HG03060 (cell line): ENCODE results near the gene DAB2IP.

ENCODE experiments used
- ATAC-seq: cut with Tn5 transposase; IDR thresholded peaks from one replicate; pipeline ENCODE4 v1.9.1; 2021; ENCODE audit warnings: low read depth, moderate number of reproducible peaks; ENCODE audit not compliant: unreplicated experiment

Gene DAB2IP

DNA sequence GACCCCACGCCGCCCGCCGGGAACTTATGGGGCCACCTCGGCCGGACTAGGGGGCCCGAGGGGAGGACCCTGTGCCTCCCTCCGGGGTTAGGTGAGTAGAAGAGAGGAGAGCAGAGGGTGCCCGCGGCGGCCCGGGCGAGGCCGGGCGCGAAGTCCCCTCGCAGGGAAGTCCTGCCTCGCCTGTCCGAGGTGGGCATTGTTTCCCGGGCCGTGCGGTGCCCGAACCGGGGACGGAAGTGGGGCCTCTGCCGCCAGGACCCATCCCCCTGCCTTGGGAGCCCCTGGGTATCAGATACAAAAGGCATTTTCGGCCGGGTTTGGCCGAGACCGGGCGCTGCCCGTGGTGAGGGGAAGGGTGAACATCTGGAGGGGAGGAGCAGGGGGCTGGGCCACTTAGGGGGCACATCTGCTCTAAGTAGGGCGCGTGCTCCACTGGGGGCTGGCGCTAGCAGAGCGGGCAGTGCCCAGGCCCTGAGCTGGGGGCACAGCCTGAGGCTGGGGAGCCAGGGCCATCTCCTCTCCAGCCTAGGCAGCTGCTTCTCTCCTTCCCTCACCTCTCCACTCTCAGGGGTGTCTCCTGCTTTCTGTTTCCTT is 48.2 kb downstream of the DAB2IP start:
- no peak for ATAC-seq

DNA sequence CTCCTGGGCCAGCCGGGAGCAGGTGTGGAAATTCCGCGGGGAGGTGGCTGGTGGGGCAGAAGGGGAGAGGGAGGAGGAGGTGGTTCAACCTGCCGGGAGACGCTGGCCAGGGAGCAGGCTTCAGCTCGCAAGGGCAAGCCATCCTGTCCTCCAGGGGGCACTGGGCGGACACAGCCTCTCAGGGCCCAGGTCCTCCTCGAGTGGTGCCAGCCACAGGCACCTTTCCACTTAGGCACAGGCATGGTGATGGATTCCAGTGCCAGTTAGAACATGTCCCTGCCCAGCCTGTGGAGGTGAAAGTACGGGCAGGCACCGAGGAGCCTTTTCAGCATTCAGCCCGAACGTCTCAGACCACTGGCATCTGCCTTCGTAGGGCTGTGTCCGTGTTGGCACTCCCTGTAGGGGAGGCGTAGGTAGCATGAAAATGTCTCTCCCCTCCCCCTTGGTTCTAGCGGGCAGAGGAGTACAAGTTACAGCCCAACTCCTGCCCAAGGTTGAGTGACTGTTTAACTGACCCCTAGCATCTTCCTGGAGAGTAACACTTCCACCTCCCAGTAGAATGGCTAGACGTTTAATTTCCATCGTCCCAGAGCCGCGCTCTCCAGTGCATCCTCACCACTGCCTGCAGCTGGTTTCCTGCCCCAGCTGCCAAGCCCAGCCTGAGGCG is 48.9 kb downstream of the DAB2IP start:
- ATAC-seq, result no peak

GRCh38 chr9:121700832-121701419 is 49.5 kb downstream of the DAB2IP start:
- ATAC-seq, result no peak

- no peak for ATAC-seq
Observed at GRCh38 chr9:121701736-121702261, 50.4 kb downstream of the DAB2IP start.

DNA sequence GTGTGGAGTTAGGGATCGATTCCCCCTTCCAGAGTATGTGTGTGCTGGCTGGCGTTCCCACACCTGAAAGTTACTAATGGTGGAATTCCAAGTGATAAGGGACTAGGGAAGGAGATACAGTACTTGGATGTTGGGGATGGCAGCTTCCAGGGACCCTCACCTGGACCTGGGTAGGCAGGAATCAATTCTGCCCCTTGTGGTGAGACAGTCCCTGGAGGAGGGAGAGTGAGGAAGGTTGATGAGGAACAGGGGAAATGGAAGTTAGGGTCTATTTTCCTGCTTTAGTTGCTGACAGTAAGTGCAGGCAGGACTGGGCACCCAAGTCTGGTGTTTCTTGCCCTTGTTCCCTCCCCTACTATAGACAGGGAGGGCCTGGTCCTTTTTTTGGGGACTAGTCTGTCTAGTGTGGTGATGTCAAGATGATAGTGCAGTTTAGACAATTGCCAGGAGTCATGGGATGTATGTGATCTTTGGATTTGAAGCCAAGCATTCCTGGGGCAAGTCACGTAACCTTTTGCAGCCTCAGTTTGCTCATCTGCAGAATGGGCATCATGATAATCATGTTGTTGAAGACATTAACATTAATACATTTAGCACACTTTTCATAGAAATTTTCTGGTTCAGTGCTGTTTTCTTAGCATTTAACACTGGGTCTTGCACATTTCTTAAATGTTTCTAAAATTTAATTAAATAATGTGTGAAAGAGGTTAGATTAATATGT is 51.7 kb downstream of the DAB2IP start:
- no peak for ATAC-seq

- no peak for ATAC-seq
Observed at GRCh38 chr9:121704281-121704680, 52.8 kb downstream of the DAB2IP start.

- no peak for ATAC-seq
Observed at GRCh38 chr9:121706149-121706750, 54.8 kb downstream of the DAB2IP start.

- ATAC-seq, result peak; percentile 68
Observed at GRCh38 chr9:121707477-121708424, 56.3 kb downstream of the DAB2IP start.

DNA sequence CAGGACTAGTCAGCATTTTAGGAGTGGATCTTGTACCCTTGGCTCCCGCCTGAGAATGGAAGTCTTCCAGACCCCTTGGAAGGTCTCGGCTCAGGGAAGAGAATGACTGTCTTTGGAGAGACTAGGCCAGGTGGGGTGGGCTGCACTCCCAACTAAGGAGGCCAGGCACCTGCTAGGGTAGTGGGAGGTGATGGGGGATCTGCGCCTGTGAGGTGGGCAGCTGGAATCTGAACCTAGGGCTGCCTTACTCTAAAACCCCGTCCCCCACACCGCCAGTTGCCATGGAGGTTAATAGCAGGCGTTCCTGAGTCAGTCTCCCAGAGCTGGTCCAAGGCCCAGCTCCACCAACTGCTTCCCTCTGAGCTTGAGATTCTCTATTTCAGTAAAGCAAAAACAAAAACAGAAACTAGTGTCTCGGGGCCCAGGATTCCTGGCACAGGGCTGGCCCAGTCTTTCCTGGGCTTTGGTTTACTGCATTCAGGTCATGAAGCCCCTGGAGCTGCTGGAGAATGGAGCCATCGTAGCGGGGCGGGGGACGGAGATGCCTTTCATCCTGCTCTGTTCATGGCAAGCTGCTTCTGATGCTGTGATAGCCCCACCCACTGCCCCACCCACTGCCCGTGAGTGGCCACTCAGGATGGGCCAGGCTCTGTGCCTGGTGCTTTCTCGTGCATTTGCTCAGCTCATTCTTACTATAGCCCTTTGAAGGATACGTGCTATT is 57.5 kb downstream of the DAB2IP start:
- no peak for ATAC-seq

DNA sequence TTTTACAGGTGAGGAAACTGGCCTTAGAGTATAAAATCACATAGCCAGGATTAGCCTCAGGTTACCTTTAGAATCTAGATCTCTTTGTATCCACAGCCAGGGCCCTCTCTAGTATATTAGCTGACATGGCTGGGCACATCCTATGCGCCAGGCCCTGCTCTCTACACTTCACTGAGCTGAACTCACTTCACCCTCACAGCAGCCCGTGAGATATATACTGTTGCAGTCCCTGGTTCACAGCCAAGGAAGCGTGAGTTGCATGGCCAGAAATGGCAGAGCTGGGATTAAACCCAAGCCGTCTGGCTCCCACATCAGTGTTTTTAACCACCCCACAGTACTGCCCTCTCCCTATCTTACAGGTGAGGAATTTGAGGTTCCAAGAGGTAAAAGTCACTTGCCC is 58.4 kb downstream of the DAB2IP start:
- ATAC-seq, result no peak

DNA sequence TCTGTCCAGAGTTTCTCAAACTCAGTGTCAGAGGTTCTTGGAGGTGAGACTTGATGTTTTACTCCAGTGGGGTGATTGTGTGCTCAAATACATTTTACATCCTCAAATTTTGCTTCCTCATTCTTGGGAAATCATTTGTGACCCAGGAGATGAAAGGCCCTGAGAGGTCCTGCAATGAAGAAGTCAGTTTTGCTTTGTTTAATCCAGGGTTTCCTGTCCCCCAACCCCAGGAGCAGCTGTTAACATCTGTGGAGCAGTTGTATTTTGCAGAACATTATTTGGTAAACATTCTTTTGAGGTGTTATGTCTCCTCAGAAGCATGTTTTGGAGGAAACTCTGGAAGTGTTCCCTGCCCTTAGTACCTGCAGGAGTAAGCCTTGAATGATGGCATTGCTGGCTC is 59.8 kb downstream of the DAB2IP start:
- ATAC-seq, result no peak

- ATAC-seq, result no peak
Observed at GRCh38 chr9:121711797-121712196, 60.4 kb downstream of the DAB2IP start.

- ATAC-seq, result no peak
Observed at GRCh38 chr9:121713400-121714070, 62.1 kb downstream of the DAB2IP start.

DNA sequence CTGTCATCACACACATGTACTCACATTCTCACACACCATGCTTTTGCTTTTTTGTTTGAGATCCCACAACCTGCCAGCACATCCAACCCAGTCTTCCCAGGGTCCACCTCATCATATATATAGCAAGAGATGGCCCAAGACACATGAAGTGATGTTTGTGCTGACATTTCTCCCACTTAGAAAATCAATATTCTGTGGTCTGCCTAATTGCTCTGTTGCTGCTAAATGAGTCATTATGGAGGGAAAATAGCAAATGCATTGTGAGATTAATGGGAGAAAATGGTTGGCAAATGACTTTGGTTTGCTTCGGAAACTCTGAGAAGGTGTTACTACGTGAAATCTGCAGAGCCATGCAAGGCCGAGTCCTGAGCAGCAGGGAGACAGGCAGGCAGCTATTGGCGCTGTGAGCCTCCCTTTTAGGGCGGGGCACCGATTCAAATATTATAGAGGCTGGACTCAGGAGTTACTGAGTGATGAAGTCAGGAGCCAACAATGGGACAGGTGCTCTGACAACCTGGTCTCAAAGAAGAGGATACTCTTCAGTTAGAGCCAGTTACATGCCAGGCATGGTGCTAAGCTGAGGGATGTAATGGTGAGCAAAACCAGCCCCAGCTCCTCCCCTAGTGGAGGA is 62.8 kb downstream of the DAB2IP start:
- no peak for ATAC-seq

DNA sequence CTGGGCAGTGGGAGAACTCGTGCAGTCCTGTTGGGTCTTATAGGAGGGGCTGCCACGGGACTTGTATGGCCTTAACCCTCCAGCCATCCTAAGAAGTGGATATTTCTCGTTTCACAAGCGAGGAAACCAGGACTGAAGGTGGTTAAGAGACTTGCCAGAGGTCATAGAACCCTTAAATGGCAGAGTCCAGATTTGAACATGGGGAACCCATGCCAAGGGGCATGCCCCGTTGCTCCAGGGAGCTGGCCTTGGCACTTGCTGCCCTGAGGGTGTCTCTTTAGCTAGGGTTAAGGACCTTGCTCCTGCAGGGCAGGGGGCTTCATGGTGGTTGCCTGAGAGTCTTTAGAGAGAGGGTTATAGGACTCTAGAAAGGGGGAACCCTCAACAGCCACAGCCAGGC is 63.4 kb downstream of the DAB2IP start:
- ATAC-seq, result no peak

- no peak for ATAC-seq
Observed at GRCh38 chr9:121717141-121717991, 65.9 kb downstream of the DAB2IP start.

DNA sequence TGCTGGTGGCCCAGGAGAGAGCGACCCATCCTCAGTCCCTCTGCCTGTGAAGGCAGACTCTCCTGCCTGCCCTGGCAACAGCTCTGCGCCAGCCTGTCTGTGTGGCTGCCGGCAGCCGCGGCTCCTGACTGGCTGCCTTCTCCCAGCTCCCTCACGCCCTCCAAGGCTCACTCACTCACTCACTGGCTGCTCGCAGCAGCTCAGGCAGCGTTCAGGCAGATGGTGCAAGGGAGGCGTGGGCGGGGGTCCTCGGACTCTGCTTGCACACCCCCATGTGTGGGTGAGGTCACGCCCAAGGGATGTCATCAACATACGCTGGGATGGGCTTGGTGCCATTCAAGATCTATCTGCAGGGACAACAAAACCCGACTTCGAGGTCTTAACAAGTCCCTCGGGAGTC is 66.7 kb downstream of the DAB2IP start:
- ATAC-seq, result no peak
